Panc1 (cell line): ENCODE data around the gene ARFGEF3. TPM values are rescaled to one million over a fixed set of nuclear protein-coding genes. Genes with fewer than 3 reads are reported as not detected.

Experiments used
- ATAC-seq: fragments of 200-7000 bp; cut with Tn5 transposase; 2 replicates; pipeline ENCODE4 v1.9.1; 2020; ENCODE audit warnings: mild to moderate bottlenecking, moderate library complexity
- BruUV-seq: library from RNA; stranded (reverse); fragments of 400-500 nt; replicated peaks from 2 replicates; lab custom pipeline; 2021; lab: Mats Ljungman, UMichigan
- CTCF ChIA-PET: fragments of 300-600 bp; sonication (Branson Sonifier 250); formaldehyde crosslinking; loops from one replicate; lab custom pipeline; 2022; ENCODE audit warnings: antibody characterized with exemption; lab: Charles Lee
- POLR2A ChIA-PET: fragments of 300-600 bp; sonication (Branson Sonifier 250); formaldehyde crosslinking; loops from one replicate; lab custom pipeline; 2022; ENCODE audit warnings: antibody characterized with exemption; lab: Charles Lee
- DNase-seq: peaks from one replicate; pipeline ENCODE4 v3.0.0-alpha.2; 2010; ENCODE audit warnings: low read depth, low spot score
- H3K27ac ChIP-seq: 2 replicates; pipeline ENCODE4 v1.5.1; 2011; ENCODE audit warnings: mild to moderate bottlenecking, low read length, inconsistent platforms
- H3K27me3 ChIP-seq: fragments of 200-500 bp; sonication (Bioruptor generic); 2 replicates; pipeline ENCODE4 v1.6.0; 2014; ENCODE audit warnings: low read length, inconsistent platforms; ENCODE audit not compliant: control insufficient read depth, insufficient read depth
- H3K36me3 ChIP-seq: fragments of 200-500 bp; sonication (Bioruptor generic); 2 replicates; pipeline ENCODE4 v1.5.1; 2014; ENCODE audit warnings: inconsistent platforms, mild to moderate bottlenecking, low read length, moderate library complexity; ENCODE audit not compliant: control insufficient read depth, insufficient read depth
- H3K4me1 ChIP-seq: 2 replicates; pipeline ENCODE4 v1.5.1; 2011; ENCODE audit warnings: inconsistent platforms, mild to moderate bottlenecking, low read length, moderate library complexity; ENCODE audit not compliant: control insufficient read depth, insufficient read depth
- H3K4me3 ChIP-seq, 2 experiments: 2 replicates each; pipeline ENCODE4 v1.5.1; 2011 to 2012; ENCODE audit warnings: low read depth in 2 of 2, low read length in 2 of 2, mild to moderate bottlenecking in 2 of 2, inconsistent platforms in 1 of 2, moderate library complexity in 1 of 2
- H3K9me3 ChIP-seq: fragments of 200-500 bp; sonication (Bioruptor generic); 2 replicates; pipeline ENCODE4 v1.5.1; 2014; ENCODE audit warnings: low read depth, mild to moderate bottlenecking, inconsistent platforms, low read length, moderate library complexity; ENCODE audit not compliant: control insufficient read depth, insufficient read depth
- POLR2AphosphoS5 ChIP-seq: IDR thresholded peaks from 2 replicates; pipeline ENCODE4 v1.6.1; 2012; ENCODE audit warnings: mild to moderate bottlenecking, low read depth, low read length, moderate library complexity
- SIN3A ChIP-seq: IDR thresholded peaks from 2 replicates; pipeline ENCODE4 v1.6.1; 2012; ENCODE audit warnings: low read depth, mild to moderate bottlenecking, low read length, moderate library complexity, borderline replicate concordance; ENCODE audit not compliant: insufficient read depth
- TCF7L2 ChIP-seq: IDR thresholded peaks from 2 replicates; pipeline ENCODE4 v1.6.1; 2011; ENCODE audit warnings: mild to moderate bottlenecking, low read depth, low read length, inconsistent platforms
- in situ Hi-C: cut with HindIII; loops from 2 replicates; pipeline ENCODE4 v1.10.0; 2016; ENCODE audit warnings: low sequenced_read_pairs, low pct_unique_long_range_greater_than_20kb
- intact Hi-C: fragments of 100-400 bp; cut with micrococcal nuclease; formaldehyde crosslinking; loops from one replicate; pipeline ENCODE4 v1.10.0; 2022; ENCODE audit not compliant: unreplicated experiment
- total RNA-seq: library from RNA; stranded (reverse); gene quantifications from one replicate; pipeline ENCODE4 v1.2.1, GENCODE V29; 2021; ENCODE audit not compliant: unreplicated experiment
- TF ChIP-seq, protein P1 (sequence below), 2 experiments: IDR thresholded peaks; 2 replicates each; pipeline ENCODE4 v1.6.1; 2011 to 2012; ENCODE audit warnings: low read depth in 2 of 2, control low read depth in 1 of 2, low read length in 1 of 2, mild to moderate bottlenecking in 1 of 2, moderate library complexity in 1 of 2; ENCODE audit not compliant: insufficient read depth in 1 of 2
- TF ChIP-seq, protein P2 (sequence below): fragments of 450-650 bp; IDR thresholded peaks from 2 replicates; pipeline ENCODE4 v1.5.1; 2017; ENCODE audit warnings: mild to moderate bottlenecking

ARFGEF3 gene
- total RNA-seq, 1 experiment from 2014 or later: 1.5 TPM

DNA sequence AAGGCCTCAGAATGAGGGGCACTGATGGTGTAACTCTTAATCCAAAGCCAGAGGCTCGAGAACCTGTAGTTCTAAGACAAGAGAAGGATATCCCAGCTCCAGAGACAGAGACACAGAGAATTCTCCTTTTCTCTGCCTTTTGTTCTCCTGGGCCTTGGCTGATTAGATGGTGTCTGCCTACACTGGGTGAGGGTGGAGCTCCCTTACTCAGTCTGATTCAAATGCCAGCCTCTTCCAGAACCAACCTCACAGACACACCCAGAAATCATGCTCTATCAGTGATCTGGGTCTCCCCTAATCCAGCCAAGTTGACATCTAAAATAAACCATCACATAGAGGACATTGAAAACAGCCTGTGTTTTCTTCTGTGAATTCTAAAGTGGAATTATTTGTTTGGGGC, 148.0 kb downstream of the ARFGEF3 start:
- ATAC-seq (no peak), DNase-seq (no peak)
- Histone ChIP-seq H3K4me1 (no peaks in the 10 kb centered on the region), H3K27ac (no peak overlapping the region), H3K4me3 (no peak overlapping the region), H3K9me3 (no peaks in the 10 kb centered on the region), H3K27me3 (no peaks in the 10 kb centered on the region; the same call in 1 of the 2 replicates), H3K36me3 (no peaks in the 10 kb centered on the region)
- CTCF ChIA-PET: no interaction called here
- TF ChIP-seq SIN3A (no peak), POLR2AphosphoS5 (no peak)
- TF ChIP-seq, protein P1, sequence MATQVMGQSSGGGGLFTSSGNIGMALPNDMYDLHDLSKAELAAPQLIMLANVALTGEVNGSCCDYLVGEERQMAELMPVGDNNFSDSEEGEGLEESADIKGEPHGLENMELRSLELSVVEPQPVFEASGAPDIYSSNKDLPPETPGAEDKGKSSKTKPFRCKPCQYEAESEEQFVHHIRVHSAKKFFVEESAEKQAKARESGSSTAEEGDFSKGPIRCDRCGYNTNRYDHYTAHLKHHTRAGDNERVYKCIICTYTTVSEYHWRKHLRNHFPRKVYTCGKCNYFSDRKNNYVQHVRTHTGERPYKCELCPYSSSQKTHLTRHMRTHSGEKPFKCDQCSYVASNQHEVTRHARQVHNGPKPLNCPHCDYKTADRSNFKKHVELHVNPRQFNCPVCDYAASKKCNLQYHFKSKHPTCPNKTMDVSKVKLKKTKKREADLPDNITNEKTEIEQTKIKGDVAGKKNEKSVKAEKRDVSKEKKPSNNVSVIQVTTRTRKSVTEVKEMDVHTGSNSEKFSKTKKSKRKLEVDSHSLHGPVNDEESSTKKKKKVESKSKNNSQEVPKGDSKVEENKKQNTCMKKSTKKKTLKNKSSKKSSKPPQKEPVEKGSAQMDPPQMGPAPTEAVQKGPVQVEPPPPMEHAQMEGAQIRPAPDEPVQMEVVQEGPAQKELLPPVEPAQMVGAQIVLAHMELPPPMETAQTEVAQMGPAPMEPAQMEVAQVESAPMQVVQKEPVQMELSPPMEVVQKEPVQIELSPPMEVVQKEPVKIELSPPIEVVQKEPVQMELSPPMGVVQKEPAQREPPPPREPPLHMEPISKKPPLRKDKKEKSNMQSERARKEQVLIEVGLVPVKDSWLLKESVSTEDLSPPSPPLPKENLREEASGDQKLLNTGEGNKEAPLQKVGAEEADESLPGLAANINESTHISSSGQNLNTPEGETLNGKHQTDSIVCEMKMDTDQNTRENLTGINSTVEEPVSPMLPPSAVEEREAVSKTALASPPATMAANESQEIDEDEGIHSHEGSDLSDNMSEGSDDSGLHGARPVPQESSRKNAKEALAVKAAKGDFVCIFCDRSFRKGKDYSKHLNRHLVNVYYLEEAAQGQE (IDR thresholded peaks at IDR 0.05; ENCODE audit: insufficient read depth in 1 of 2, low read depth in 2 of 2, low read length in 1 of 2): no peak
- POLR2A ChIA-PET: no interaction called here
- in situ Hi-C loops (no loop called here), intact Hi-C loops (no loop called here)
- BruUV-seq: no TSS peak

DNA sequence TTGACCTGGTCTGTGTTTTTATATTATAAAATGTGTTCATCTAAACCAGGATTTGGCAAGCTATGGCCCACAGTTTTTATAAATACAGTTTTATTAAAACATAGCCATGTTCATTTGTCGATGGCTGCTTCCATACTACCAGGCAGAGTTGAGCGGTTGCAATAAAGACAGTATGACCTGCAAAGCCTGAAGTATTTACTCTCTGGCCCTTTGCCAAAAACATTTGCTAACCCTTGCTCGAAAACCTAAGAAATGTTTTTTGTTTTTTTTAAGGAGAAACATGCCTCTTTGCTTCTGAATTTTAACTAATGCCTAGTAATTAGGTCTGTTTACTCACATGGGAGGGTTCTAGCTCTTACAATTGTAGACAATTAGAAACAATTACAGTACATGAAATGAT, 148.6 kb downstream of the ARFGEF3 start:
- TF ChIP-seq, protein P1 (IDR thresholded peaks at IDR 0.05; ENCODE audit: insufficient read depth in 1 of 2, low read depth in 2 of 2, low read length in 1 of 2): no peak
- TF ChIP-seq SIN3A: no peak
- TF ChIP-seq, protein P2, sequence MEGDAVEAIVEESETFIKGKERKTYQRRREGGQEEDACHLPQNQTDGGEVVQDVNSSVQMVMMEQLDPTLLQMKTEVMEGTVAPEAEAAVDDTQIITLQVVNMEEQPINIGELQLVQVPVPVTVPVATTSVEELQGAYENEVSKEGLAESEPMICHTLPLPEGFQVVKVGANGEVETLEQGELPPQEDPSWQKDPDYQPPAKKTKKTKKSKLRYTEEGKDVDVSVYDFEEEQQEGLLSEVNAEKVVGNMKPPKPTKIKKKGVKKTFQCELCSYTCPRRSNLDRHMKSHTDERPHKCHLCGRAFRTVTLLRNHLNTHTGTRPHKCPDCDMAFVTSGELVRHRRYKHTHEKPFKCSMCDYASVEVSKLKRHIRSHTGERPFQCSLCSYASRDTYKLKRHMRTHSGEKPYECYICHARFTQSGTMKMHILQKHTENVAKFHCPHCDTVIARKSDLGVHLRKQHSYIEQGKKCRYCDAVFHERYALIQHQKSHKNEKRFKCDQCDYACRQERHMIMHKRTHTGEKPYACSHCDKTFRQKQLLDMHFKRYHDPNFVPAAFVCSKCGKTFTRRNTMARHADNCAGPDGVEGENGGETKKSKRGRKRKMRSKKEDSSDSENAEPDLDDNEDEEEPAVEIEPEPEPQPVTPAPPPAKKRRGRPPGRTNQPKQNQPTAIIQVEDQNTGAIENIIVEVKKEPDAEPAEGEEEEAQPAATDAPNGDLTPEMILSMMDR: no peak
- no peak for TF ChIP-seq TCF7L2
- Histone ChIP-seq H3K4me3 (no peak overlapping the region), H3K9me3 (no peaks in the 10 kb centered on the region), H3K4me1 (no peaks in the 10 kb centered on the region), H3K27ac (no peak overlapping the region), H3K27me3 (no peaks in the 10 kb centered on the region; the same call in 1 of the 2 replicates), H3K36me3 (no peaks in the 10 kb centered on the region)
- ATAC-seq (no peak), DNase-seq (no peak)
- in situ Hi-C loops: no loop called here
- ChIA-PET POLR2A (no interaction called here), CTCF (no interaction called here)
- intact Hi-C loops: no loop called here
- BruUV-seq: no TSS peak
